ENCODE results near the gene RENBP.

- TF ChIP-seq, protein P1, sequence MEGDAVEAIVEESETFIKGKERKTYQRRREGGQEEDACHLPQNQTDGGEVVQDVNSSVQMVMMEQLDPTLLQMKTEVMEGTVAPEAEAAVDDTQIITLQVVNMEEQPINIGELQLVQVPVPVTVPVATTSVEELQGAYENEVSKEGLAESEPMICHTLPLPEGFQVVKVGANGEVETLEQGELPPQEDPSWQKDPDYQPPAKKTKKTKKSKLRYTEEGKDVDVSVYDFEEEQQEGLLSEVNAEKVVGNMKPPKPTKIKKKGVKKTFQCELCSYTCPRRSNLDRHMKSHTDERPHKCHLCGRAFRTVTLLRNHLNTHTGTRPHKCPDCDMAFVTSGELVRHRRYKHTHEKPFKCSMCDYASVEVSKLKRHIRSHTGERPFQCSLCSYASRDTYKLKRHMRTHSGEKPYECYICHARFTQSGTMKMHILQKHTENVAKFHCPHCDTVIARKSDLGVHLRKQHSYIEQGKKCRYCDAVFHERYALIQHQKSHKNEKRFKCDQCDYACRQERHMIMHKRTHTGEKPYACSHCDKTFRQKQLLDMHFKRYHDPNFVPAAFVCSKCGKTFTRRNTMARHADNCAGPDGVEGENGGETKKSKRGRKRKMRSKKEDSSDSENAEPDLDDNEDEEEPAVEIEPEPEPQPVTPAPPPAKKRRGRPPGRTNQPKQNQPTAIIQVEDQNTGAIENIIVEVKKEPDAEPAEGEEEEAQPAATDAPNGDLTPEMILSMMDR (IDR thresholded peaks at IDR 0.05), result no peak
- no peak for TF ChIP-seq EP300 (IDR thresholded peaks at IDR 0.05)
Observed at GRCh38 chrX:153906126-153906917, 38.1 kb downstream of the RENBP start.
